Measurements from ENCODE around the gene SUFU.

SUFU gene

DNA sequence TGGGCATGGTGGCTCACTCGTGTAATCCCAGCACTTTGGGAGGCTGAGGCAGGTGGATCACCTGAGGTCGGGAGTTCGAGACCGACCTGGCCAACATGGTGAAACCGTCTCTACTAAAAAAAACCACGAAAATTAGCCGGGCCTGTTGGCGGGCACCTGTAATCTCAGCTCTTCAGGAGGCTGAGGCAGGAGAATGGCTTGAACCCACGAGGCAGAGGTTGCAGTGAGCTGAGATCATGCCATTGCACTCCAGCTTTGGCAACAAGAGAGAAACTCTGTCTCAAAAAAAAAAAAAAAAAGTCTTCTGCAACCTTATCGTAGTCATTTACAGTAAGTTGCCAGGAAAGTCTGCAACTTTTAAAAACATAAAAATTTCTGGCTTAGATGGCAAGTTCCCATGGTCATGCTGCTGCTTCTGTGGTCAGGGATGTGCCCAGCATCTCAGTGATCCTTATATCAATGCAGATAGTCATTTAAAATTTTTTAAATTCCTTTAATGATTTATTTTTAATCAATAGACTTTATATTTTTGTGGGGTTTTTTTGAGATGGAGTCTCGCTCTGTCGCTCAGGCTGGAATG lies 15.6 kb downstream of the SUFU start:
- Histone ChIP-seq H3K27ac (replicated peaks; ENCODE audit: low read length) (no peak overlapping the region), H3K9ac (ENCODE audit: low read depth, low read length, poor library complexity) (no peak overlapping the region), H4K91ac (ENCODE audit: low read depth, low read length, poor library complexity) (no peak overlapping the region), H4K8ac (ENCODE audit: low read depth, low read length) (no peak overlapping the region), H3K23ac (ENCODE audit: low read depth, low read length, poor library complexity) (no peak overlapping the region), H3K79me1 (ENCODE audit: low read depth, low read length) (peaks cover 5% of the 10 kb centered on the region), H2AK5ac (ENCODE audit: low read depth, low read length) (no peak overlapping the region), H2BK5ac (ENCODE audit: low read length) (no peak overlapping the region), H2AFZ (ENCODE audit: low read length) (no peak overlapping the region), H2BK12ac (ENCODE audit: low read length) (no peak overlapping the region), H3K27me3 (ENCODE audit: control insufficient read depth in 3 of 3, insufficient read depth in 3 of 3, low read depth in 1 of 3, low read length in 3 of 3) (no peaks in the 10 kb centered on the region), H3K36me3 (replicated peaks in 1 of 2; ENCODE audit: control insufficient read depth in 2 of 2, insufficient read depth in 2 of 2, low read length in 2 of 2) (peaks cover 10 to 42% of the 10 kb centered on the region in 2 donors), H3K18ac (ENCODE audit: low read length) (no peak overlapping the region), H3K4me1 (ENCODE audit: control insufficient read depth in 2 of 2, insufficient read depth in 1 of 2, low read depth in 1 of 2, low read length in 2 of 2) (peaks cover 0 to 3% of the 10 kb centered on the region in 2 donors), H3K4me3 (ENCODE audit: low read length in 2 of 2) (no peak overlapping the region), H3K4me2 (ENCODE audit: insufficient read depth, low read length, poor library complexity, severe bottlenecking) (no peak overlapping the region), H3K14ac (ENCODE audit: low read length) (no peak overlapping the region), H2BK15ac (ENCODE audit: low read length) (no peak overlapping the region), H3K9me3 (replicated peaks in 1 of 2; ENCODE audit: control insufficient read depth in 2 of 2, insufficient read depth in 1 of 2, low read depth in 1 of 2, low read length in 2 of 2) (peaks cover 0 to 1% of the 10 kb centered on the region in 2 donors), H2BK120ac (ENCODE audit: low read depth, low read length) (no peak overlapping the region), H3K4ac (ENCODE audit: low read length) (no peak overlapping the region)
- no peak for DNase-seq (ENCODE audit: low spot score)
- no CpG with 5 or more reads among the region's 12 CpGs for WGBS, 2 donors (ENCODE audit: extremely low coverage in 2 of 2, insufficient read length in 2 of 2, insufficient replicate concordance in 1 of 2)

DNA sequence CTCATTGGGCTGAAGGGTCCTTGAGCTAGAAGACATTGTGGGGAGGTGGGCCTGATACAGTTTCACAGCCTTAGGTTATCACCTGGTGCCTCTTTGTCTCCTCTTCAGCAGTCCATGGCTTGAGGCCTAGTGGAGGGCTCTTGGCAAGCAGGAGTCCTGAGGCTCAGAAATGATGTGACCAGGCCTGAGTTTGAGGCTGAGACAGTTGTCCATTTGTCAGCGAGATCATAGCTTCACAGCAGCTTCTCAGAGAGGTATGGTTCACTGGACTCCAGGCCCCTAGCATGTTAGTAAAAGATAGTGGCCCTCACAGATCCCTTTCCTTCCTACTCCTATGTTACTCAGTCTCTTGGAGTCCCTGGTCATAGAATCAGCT lies 19.1 kb downstream of the SUFU start:
- Histone ChIP-seq H3K9me3 (replicated peaks in 1 of 2; ENCODE audit: control insufficient read depth in 2 of 2, insufficient read depth in 1 of 2, low read depth in 1 of 2, low read length in 2 of 2) (no peaks in the 10 kb centered on the region), H3K14ac (ENCODE audit: low read length) (no peak overlapping the region), H4K8ac (ENCODE audit: low read depth, low read length) (no peak overlapping the region), H3K79me1 (ENCODE audit: low read depth, low read length) (peaks cover 5% of the 10 kb centered on the region), H3K4me2 (ENCODE audit: insufficient read depth, low read length, poor library complexity, severe bottlenecking) (no peak overlapping the region), H3K27me3 (ENCODE audit: control insufficient read depth in 3 of 3, insufficient read depth in 3 of 3, low read depth in 1 of 3, low read length in 3 of 3) (no peaks in the 10 kb centered on the region), H2BK120ac (ENCODE audit: low read depth, low read length) (no peak overlapping the region), H3K36me3 (replicated peaks in 1 of 2; ENCODE audit: control insufficient read depth in 2 of 2, insufficient read depth in 2 of 2, low read length in 2 of 2) (peaks cover 4 to 50% of the 10 kb centered on the region in 2 donors), H3K18ac (ENCODE audit: low read length) (no peak overlapping the region), H3K9ac (ENCODE audit: low read depth, low read length, poor library complexity) (no peak overlapping the region), H3K23ac (ENCODE audit: low read depth, low read length, poor library complexity) (no peak overlapping the region), H2AK5ac (ENCODE audit: low read depth, low read length) (no peak overlapping the region), H3K4me1 (ENCODE audit: control insufficient read depth in 2 of 2, insufficient read depth in 1 of 2, low read depth in 1 of 2, low read length in 2 of 2) (no peaks in the 10 kb centered on the region), H3K4ac (ENCODE audit: low read length) (no peak overlapping the region), H2BK5ac (ENCODE audit: low read length) (no peak overlapping the region), H2BK12ac (ENCODE audit: low read length) (no peak overlapping the region), H2AFZ (ENCODE audit: low read length) (no peak overlapping the region), H3K4me3 (ENCODE audit: low read length in 2 of 2) (no peak overlapping the region), H2BK15ac (ENCODE audit: low read length) (no peak overlapping the region), H3K27ac (replicated peaks; ENCODE audit: low read length) (no peak overlapping the region), H4K91ac (ENCODE audit: low read depth, low read length, poor library complexity) (no peak overlapping the region)
- no peak for DNase-seq (ENCODE audit: low spot score)
- WGBS, 2 donors (ENCODE audit: extremely low coverage in 2 of 2, insufficient read length in 2 of 2, insufficient replicate concordance in 1 of 2) = no CpG with 5 or more reads among the region's 1 CpG

DNA sequence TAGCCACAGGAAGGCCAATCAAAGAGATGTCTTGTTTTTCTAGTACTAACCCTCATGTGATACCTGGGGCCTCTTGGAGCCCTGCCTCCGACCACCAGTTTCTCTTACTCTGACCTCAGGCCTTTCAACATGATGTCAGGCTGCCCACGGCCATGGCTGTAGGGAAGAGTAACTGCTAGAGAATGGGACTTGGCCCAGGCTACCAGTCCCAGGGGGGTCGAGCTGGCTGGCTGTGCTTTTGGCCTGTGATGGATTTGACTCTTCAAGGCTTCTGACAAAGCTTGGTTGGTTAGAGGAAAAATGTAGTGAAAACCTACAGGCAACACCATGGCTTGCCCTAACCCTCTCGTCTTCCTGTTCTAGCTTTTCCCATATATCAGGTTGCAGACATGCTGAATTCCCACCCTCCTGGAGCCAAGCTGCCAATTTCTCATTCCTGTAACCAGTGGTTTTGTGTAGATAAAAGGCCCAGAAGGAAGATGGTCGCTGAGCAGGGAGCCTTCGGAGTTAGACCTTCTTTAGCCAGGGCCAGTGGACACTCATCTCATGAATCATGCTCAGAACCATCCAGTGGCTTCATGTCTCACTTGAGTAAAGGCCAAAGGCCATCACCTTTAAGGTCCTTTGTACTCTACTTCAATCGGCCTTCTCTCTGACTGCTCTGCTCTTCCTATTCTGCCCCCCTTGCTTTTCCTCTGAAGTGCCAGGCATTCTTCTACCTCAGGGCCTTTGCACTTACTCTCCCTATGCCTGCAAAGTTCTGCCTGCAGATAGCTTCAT lies 19.7 kb downstream of the SUFU start:
- H3K4ac ChIP-seq (ENCODE audit: low read length) = no peak overlapping the region
- peaks cover 5% of the 10 kb centered on the region for H3K79me1 ChIP-seq (ENCODE audit: low read depth, low read length)
- no peak overlapping the region for H4K91ac ChIP-seq (ENCODE audit: low read depth, low read length, poor library complexity)
- no peak overlapping the region for H2AK5ac ChIP-seq (ENCODE audit: low read depth, low read length)
- no peak overlapping the region for H3K9ac ChIP-seq (ENCODE audit: low read depth, low read length, poor library complexity)
- no peaks in the 10 kb centered on the region for H3K4me1 ChIP-seq (ENCODE audit: control insufficient read depth in 2 of 2, insufficient read depth in 1 of 2, low read depth in 1 of 2, low read length in 2 of 2)
- H3K27me3 ChIP-seq (ENCODE audit: control insufficient read depth in 3 of 3, insufficient read depth in 3 of 3, low read depth in 1 of 3, low read length in 3 of 3) = no peaks in the 10 kb centered on the region
- no peak overlapping the region for H2BK5ac ChIP-seq (ENCODE audit: low read length)
- WGBS, 2 donors (ENCODE audit: extremely low coverage in 2 of 2, insufficient read length in 2 of 2, insufficient replicate concordance in 1 of 2) = no CpG with 5 or more reads among the region's 7 CpGs
- H2BK12ac ChIP-seq (ENCODE audit: low read length) = no peak overlapping the region
- DNase-seq (ENCODE audit: low spot score) = no peak
- H3K23ac ChIP-seq (ENCODE audit: low read depth, low read length, poor library complexity) = no peak overlapping the region
- H3K18ac ChIP-seq (ENCODE audit: low read length) = no peak overlapping the region
- H4K8ac ChIP-seq (ENCODE audit: low read depth, low read length) = no peak overlapping the region
- no peak overlapping the region for H3K14ac ChIP-seq (ENCODE audit: low read length)
- no peak overlapping the region for H3K27ac ChIP-seq (replicated peaks; ENCODE audit: low read length)
- no peak overlapping the region for H3K4me2 ChIP-seq (ENCODE audit: insufficient read depth, low read length, poor library complexity, severe bottlenecking)
- no peaks in the 10 kb centered on the region for H3K9me3 ChIP-seq (replicated peaks in 1 of 2; ENCODE audit: control insufficient read depth in 2 of 2, insufficient read depth in 1 of 2, low read depth in 1 of 2, low read length in 2 of 2)
- no peak overlapping the region for H2AFZ ChIP-seq (ENCODE audit: low read length)
- no peak overlapping the region for H2BK120ac ChIP-seq (ENCODE audit: low read depth, low read length)
- H3K4me3 ChIP-seq (ENCODE audit: low read length in 2 of 2) = no peak overlapping the region
- no peak overlapping the region for H2BK15ac ChIP-seq (ENCODE audit: low read length)
- H3K36me3 ChIP-seq (replicated peaks in 1 of 2; ENCODE audit: control insufficient read depth in 2 of 2, insufficient read depth in 2 of 2, low read length in 2 of 2) = peaks cover 4 to 44% of the 10 kb centered on the region in 2 donors

DNA sequence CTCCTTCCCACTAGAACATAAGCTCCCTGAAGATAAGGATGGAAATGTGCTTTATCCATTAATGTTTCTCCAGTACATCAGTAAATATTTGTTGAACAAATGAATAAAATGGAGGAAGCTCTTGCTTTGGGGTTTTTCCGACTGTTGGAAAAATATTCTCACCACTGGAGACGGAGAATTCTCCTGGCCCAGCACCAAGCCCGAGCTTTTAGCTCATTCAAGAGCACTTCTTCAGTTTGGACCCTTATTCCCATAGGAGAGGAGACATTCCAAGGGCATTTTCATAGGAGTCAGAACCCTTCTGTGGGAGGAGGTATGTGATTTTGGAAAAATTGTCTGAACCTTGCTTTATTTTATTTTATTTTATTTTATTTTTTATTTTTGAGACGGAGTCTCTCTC lies 21.0 kb downstream of the SUFU start:
- Histone ChIP-seq H2BK120ac (ENCODE audit: low read depth, low read length) (no peak overlapping the region), H3K18ac (ENCODE audit: low read length) (no peak overlapping the region), H3K79me1 (ENCODE audit: low read depth, low read length) (peaks cover 7% of the 10 kb centered on the region), H3K27me3 (ENCODE audit: control insufficient read depth in 3 of 3, insufficient read depth in 3 of 3, low read depth in 1 of 3, low read length in 3 of 3) (no peaks in the 10 kb centered on the region), H3K4me3 (ENCODE audit: low read length in 2 of 2) (no peak overlapping the region), H3K14ac (ENCODE audit: low read length) (no peak overlapping the region), H3K4me1 (ENCODE audit: control insufficient read depth in 2 of 2, insufficient read depth in 1 of 2, low read depth in 1 of 2, low read length in 2 of 2) (no peaks in the 10 kb centered on the region), H3K27ac (replicated peaks; ENCODE audit: low read length) (no peak overlapping the region), H2BK5ac (ENCODE audit: low read length) (no peak overlapping the region), H3K4me2 (ENCODE audit: insufficient read depth, low read length, poor library complexity, severe bottlenecking) (no peak overlapping the region), H2AK5ac (ENCODE audit: low read depth, low read length) (no peak overlapping the region), H4K91ac (ENCODE audit: low read depth, low read length, poor library complexity) (no peak overlapping the region), H3K36me3 (replicated peaks in 1 of 2; ENCODE audit: control insufficient read depth in 2 of 2, insufficient read depth in 2 of 2, low read length in 2 of 2) (peaks cover 4 to 45% of the 10 kb centered on the region in 2 donors), H2BK12ac (ENCODE audit: low read length) (no peak overlapping the region), H3K9me3 (replicated peaks in 1 of 2; ENCODE audit: control insufficient read depth in 2 of 2, insufficient read depth in 1 of 2, low read depth in 1 of 2, low read length in 2 of 2) (no peaks in the 10 kb centered on the region), H3K4ac (ENCODE audit: low read length) (no peak overlapping the region), H2BK15ac (ENCODE audit: low read length) (no peak overlapping the region), H2AFZ (ENCODE audit: low read length) (no peak overlapping the region), H3K23ac (ENCODE audit: low read depth, low read length, poor library complexity) (no peak overlapping the region), H3K9ac (ENCODE audit: low read depth, low read length, poor library complexity) (no peak overlapping the region), H4K8ac (ENCODE audit: low read depth, low read length) (no peak overlapping the region)
- no CpG with 5 or more reads among the region's 4 CpGs for WGBS, 2 donors (ENCODE audit: extremely low coverage in 2 of 2, insufficient read length in 2 of 2, insufficient replicate concordance in 1 of 2)
- DNase-seq (ENCODE audit: low spot score) = no peak
